GM19452 (cell line): Measurements from ENCODE around the gene PSG11.
"Not testable (repeated sequence)": the region's sequence is repeated elsewhere in the genome, so short reads cannot be mapped to it uniquely, and the experiment has no call there.

Source experiments
- ATAC-seq: cut with Tn5 transposase; IDR thresholded peaks from one replicate; pipeline ENCODE4 v1.9.1; 2021; ENCODE audit not compliant: unreplicated experiment

Gene PSG11

DNA sequence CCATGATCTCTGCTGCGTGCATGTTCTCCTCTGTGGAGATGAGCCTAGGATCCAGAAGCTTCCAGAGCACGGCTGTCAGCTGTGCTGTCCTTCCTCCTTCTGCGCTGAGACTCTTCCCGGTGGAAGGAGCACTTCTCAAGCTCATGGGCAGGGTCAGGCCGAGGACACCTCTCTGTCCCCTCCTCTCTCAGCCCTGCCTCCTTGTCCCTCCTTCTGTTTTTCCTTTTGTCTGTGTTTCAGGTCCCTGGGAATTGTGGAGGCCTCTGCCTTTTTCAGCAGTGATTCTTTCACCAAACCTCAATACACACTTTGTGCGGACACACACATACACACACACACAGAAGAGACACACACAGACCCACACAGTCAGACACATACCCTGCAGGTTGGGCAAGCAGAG is at the start of gene PSG11:
PSG11 (minus strand) TSS at position 101 of the 400 bp plus-strand sequence; CDS start at position 4, 97 bp downstream.
- ATAC-seq: not testable (repeated sequence)

DNA sequence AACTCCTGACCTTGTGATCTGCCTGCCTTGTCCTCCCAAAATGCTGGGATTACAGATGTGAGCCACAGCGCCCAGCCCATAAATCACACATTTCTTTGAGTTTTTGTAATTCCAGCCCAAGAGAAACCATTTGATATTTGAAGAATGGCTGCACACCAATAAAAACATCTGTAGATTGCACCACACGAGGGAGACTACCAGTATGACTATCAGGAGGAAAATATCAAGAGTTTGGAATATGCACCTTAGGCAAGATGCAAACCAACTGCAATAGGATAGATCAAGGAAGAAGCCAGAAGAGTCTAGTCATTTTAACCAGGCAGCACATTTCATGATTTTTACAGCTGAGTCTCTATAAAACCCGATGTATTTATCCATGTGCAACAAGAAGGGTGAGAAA is 36.1 kb upstream of the PSG11 start:
- not testable (repeated sequence) for ATAC-seq

DNA sequence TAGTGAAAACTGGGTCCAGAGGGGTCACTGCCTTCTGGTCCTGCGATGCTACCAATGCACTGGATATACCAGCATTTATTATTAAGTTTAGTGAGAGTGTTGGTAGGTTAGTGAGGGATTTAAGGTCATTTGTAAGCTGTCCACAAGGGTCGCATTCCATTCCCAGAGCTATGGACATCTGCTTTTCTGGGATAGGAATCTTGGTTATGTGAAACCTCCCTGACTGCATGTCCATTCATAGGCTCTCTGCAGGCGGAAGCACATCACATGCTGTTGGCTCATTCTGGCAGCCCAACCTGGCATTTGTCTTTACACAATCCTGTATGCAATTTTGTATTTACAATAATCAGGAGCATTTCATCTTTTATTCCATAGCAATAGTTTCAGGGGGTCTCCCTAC is 35.1 kb upstream of the PSG11 start:
- ATAC-seq: not testable (repeated sequence)

DNA sequence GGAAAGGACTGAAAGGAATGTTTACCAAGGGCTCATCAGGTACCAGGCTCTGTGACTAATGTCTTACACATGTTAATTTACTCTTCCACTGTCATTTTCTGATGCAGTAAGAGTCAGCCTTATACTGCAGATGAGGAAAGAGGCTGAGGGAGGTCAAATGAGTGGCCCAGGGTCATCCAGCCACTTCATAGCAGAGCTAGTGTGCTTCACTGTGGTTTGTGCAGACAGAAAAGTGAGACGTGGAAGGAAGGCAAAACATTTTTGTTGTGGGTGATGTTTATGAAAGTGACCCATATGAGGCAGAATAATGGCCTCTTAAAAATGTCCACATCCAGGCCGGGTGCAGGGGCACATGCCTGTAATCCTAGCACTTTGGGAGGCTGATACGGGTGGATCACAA is 34.0 kb upstream of the PSG11 start:
- ATAC-seq: not testable (repeated sequence)

DNA sequence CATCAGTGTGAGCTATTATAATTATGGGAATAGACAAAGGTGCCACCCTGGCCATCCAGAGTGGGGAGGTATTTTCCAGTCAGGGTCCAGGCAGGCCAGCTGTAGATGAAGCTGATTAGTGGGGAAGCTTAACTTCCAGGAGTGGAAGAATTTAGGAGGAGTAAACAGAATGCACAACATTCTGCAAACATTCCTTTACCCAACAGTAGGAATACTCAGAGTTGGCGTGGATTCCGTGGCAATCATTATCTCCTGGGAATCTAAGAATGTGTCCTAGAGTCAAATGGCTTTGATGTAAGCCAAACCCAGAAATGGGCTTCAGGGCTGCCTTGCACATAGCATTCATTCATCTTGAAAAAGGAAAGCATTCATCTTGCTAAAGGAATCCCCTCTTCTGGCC is 33.2 kb upstream of the PSG11 start:
- ATAC-seq: not testable (repeated sequence)

DNA sequence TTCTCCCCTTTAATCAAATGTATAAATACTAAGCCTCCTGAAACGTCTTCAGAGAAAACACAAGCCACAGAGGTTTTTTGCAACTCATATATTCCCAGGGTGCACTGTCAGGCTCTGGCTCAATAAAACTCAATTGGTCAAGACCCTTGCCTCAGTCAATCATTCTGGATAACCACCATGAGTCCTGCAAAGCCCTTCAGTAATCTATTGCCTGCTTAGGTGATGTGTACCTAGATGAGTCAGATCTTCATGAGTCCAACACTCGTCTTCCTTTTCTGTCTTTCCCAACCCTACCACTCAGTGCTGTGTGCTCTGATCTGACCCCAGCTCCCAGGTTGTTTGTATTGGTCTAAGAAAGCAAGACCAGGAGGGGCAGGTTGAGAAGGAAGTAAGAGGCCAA is 32.2 kb upstream of the PSG11 start:
- ATAC-seq: not testable (repeated sequence)

DNA sequence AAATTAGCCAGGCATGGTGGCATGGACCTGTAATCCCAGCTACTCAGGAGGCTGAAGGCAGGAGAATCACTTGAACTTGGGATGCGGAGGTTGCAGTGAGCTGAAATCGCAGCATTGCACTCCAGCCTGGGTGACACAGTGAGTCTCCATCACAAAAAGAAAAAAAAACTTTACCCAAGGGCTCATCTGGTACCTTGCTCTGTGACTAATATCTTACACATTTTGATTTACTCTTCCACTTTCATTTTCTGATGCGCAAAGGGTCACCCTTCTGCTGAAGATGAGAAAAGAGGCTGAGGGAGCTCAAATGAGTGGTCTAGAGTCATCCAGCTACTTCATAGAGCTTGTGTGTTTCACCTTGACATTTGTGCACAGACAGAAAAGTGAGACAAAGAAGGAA is 21.7 kb upstream of the PSG11 start:
- ATAC-seq: not testable (repeated sequence)

DNA sequence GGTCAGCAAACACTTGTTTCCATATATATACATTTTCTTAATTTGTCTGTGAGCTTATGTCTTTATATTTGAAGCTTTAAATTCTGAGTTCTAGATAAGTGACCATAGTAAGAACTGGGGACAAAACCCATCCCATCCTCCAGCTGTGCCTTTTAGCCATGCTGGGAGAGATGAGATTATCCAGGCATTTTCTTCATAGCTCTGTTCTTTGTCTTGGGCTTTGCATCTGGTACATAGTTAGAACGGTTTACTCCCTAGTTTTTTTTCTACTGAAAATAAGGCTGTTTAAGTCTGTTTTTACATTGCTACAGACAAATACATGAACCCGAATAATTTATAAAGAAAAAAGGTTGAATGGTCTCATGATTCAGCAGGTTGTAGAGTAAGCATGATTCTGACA is 20.3 kb upstream of the PSG11 start:
- ATAC-seq: not testable (repeated sequence)

DNA sequence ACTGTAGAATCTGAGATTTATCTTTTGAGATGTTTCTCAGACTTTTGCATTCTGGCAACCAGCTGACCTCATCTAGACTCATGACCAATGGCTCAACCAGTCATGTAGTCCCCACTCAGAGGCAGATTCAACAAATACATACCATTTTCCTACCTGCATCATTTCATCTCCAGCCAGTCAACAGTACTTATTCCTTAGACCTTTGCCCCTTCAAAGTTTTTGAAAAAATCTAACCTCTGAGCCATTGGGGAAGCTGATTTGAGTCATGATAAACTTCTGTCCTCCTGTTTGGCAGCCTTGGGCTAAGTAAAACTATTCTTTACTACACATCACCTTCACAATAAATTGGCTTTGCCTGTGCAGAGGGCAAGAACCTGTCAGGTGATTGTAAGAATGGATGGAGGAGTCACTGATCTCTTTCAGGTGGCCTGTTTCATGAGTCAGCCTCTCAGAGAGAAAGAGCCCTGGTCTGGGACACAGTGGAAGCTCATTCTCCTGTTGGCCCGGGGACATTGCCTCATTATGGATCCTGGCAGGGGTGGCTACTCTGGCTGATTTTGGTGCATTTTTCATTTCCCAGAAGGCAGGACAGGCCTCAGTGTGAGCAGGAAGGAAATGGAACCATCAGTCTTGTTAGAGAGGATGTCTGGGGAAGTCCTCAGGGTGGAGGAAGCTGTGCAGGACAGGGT is 17.4 kb upstream of the PSG11 start:
- not testable (repeated sequence) for ATAC-seq

DNA sequence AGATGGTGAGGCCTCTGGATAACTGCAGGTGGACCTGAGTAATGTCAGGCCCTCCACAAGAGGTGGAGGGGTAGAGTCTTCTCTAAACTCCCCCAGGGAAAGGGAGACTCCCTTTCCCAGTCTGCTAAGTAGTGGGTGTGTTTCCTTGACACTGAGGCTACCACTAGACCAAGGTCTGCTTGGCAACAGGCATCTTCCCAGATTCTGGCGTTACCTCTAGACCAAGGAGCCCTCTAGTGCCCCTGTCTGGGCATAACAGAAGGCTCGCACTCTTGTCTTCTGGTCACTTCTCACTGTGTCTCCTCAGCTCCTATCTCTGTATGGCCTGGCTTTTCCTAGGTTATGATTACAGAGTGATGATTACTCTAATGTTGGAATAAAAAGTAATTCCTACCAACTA is 5.4 kb upstream of the PSG11 start:
- ATAC-seq: not testable (repeated sequence)

DNA sequence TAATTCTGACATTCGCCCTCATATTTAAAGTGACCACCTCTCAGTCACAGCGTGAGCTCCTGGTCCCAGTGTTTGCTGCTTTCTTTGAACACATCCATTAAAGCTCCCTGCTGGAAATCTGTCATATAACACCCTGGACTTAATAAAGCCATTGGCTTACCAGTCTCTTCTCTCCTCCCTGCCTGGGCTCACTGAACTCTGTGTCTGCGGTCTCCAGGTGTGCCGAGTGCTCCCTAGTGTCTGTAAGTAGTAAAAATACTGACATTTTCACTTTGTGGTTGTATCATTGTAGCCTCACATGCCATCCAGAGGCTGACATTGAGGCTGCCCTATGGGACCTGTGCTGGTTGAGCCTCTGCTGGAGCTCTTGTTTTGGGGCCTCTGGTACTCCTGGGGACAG is 2.6 kb upstream of the PSG11 start:
- ATAC-seq: no peak

DNA sequence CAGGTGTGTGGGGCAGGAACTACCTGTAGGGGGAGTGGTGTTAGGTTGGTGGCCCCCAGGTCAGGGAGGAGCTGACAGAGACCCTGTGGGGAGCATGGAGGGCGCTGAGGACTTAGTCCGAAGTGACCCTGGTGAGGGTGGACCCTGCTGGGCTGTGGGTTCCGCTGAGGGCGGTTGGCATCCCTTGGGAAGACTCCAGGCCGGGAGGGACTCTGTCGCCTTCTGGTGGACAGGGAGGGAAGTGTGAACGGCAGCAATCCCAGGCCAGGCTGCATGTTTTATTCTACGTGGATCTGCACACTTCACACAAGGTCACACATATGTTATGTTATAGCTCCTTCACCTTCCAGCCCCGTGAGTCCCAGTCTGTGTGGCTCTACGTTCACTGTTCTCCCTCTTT is 1.7 kb upstream of the PSG11 start:
- ATAC-seq: not testable (repeated sequence)

DNA sequence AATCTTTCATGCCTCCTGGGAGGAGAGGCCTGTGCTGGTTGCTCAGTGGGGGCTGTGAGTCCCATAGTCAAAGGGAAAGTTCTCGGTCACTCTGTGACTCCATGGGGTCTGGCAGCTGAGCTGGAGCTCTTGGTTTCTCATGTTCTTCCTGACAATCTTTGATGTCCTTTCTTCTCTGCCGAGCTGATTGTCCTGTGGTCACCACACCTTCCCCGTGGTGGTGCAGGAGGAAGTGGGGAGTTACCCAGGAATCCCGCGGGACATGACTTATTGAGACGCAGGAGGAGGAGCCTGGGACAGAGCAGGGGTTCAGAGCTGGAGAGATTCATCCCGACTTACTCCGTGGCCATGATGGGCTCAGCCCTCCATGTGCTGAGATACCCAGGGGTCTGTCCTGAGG is 792 bp upstream of the PSG11 start:
- ATAC-seq: not testable (repeated sequence)

DNA sequence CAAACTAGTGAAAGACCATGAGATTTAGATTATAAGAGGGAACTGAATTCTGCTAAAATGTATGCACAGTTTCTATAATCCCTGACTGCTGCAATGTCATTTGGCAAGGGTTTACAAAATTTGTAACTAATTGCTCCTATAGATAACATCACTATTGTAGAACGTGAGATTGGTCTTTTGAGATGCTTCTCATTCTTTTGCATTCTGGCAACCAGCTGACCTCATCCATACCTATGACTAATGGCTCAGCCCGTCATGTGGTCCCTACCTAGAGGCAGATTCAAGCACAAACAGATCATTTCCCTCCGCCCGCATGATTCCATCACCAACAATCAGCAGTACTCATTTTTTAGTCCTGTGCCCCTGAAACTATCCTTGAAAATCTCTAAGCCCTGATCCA is 4.2 kb downstream of the PSG11 start:
- ATAC-seq: not testable (repeated sequence)

DNA sequence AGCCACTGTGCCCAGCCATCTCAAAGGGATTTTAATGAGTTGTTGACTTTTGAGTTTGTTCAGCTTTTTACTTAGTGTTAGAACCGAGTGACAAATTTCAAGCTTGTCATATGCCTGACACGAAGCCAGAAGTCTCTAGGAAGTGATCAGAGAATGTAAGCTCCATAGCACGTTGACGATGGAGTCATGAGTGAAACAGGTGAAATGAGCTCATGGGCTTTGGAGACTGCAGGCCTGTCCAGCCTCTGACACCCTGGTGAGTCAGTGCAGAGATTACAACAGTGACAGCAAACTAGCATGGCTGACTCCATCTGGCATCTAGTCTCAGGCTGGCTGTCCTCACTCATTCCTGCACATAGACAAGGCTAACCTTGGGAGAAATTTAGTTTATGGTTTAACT is 4.6 kb downstream of the PSG11 start:
- ATAC-seq: not testable (repeated sequence)

DNA sequence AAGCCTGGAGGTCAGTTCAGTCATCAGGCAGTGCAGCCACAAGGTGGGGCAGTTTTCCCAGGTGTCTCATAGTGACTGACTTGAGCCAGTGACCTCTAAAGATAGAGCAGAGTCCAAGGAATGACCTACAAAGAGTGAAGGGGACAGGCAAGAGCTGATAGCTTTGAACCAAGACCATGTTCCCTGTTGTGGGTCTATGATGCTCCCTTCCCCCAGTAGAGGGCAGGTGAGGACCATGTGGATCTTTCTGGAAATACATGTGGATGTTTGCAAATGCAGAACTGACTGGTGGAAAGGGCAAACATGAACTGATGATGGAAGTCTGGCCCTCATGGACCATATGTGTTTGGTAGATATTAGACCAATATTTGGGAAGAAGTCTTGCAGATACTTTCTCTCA is 6.7 kb downstream of the PSG11 start:
- ATAC-seq: not testable (repeated sequence)

DNA sequence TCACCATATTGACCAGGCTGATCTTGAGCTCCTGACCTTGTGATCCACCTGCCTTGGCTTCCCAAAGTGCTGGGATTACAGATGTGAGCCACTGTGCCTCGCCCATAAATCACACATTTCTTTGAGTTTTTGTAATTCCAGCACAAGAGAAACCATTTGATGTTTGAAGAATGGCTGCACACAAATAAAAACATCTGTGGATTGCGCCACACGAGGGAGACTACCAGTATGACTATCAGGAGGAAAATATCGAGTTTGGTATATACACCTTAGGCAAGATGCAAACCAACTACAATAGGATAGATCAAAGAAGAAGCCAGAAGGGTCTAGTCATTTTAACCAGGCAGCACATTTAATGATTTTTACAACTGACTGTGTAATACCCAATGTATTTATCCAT is 20.4 kb downstream of the PSG11 start:
- ATAC-seq: not testable (repeated sequence)

DNA sequence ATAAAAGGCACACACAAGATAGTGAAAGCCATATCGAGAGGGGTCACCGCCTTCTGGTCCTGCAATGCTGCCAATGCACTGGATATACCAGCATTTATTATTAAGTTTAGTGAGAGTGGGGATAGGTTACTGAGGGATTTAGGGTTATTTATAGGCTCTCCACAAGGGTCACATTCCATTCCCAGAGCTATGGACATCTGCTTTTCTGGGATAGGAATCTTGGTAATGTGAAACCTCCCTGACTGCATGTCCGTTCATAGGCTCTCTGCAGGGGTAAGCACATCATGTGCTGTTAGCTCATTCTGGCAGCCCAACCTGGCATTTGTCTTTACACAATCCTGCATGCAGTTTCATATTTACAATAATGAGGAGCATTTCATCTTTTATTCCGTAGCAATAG is 21.4 kb downstream of the PSG11 start:
- not testable (repeated sequence) for ATAC-seq

DNA sequence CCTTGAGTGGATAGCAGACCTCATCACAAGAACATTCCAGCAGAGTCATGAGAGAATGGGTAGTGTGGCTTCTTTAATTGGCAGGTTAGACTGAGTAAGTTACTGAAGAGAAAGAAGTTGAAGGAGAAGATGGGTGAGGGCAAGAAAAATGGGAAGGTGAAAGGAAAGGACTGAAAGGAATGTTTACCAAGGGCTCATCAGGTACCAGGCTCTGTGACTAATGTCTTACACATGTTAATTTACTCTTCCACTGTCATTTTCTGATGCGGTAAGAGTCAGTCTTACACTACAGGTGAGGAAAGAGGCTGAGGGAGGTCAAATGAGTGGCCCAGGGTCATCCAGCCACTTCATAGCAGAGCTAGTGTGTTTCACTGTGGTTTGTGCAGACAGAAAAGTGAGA is 22.6 kb downstream of the PSG11 start:
- not testable (repeated sequence) for ATAC-seq

DNA sequence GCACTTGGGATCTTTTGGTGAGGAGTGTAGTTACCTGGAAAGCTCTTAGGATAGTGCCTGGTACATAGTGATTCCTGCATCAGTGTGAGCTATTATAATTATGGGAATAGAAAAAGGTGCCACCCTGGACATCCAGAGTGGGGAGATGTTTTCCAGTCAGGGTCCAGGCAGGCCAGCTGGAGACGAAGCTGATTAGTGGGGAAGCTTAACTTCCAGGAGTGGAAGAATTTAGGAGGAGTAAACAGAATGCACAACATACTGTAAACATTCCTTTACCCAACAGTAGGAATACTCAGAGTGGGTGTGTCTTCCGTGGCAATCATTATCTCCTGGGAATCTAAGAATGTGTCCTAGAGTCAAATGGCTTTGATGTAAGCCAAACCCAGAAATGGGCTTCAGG is 23.3 kb downstream of the PSG11 start:
- not testable (repeated sequence) for ATAC-seq

DNA sequence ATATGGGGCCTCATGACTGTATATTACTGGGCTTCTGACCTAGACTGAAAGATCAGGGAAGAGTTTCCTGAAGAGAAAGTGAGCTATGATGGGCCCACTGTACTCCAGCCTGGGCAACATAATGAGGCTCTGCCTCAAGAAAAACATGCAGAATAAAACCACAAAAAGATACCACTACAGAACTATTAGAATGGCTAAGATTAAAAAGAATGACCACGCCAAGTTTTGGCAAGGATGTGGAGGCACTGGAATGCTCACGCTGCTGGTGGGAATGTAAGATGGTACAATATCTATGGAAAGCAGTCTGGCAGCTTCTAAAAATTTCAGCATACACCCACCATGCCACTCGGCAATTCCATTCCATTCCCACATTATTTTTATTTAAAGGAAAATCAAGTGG is 30.1 kb downstream of the PSG11 start:
- ATAC-seq: not testable (repeated sequence)

DNA sequence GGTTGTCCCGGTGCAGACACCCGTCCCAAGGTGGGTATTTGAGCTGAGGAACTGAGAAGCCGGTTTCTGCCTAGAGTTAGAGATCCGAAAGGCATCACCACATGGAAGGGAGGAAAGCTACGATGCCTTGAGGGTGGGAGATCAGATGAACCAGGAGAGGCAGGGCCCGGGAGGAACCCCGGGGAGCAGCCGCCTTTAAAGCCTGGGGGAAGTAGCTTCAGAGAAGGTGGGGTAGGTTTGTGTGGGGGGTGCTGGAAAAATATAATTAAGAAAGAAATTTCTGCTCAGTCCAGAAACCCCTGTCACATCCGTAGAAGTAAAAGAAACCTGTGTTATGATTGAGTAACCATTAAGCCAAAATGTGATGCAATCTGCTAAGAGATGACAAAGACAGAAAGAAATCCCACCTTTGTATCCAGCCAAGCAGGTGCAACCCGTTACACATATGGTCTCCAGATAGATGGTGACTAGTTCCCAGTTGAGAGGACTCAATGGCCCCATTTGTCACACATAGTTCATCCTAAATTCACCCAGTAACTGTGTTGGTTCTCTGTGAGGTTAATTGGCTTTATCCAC is 34.2 kb downstream of the PSG11 start:
- ATAC-seq: not testable (repeated sequence)

DNA sequence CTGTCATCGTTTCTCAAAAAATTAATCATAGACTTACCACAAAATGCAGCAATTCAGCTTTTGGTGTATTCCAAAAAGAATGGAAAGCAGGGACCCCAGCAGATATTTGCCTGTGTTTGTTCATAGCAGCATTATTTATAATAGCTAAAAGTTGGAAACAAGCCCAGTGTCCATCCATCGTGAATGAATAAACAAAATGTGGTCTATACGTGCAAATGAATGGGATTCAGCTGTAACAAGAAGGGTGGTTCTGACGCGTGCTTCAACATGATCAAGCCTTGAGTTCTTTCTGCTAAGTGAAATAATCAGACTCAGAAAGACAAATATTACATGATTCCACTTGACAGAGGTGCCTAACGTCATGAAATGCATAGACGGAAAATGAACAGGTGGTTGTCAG is 36.4 kb downstream of the PSG11 start:
- ATAC-seq: no peak
